Panc1 (cell line): ENCODE data around the gene TMCC1. TPM values are rescaled to one million over a fixed set of nuclear protein-coding genes. Genes with fewer than 3 reads are reported as not detected.

Experiments used
- ATAC-seq: fragments of 200-7000 bp; cut with Tn5 transposase; 2 replicates; pipeline ENCODE4 v1.9.1; 2020; ENCODE audit warnings: mild to moderate bottlenecking, moderate library complexity
- BruUV-seq: library from RNA; stranded (reverse); fragments of 400-500 nt; replicated peaks from 2 replicates; lab custom pipeline; 2021; lab: Mats Ljungman, UMichigan
- CTCF ChIA-PET: fragments of 300-600 bp; sonication (Branson Sonifier 250); formaldehyde crosslinking; loops from one replicate; lab custom pipeline; 2022; ENCODE audit warnings: antibody characterized with exemption; lab: Charles Lee
- POLR2A ChIA-PET: fragments of 300-600 bp; sonication (Branson Sonifier 250); formaldehyde crosslinking; loops from one replicate; lab custom pipeline; 2022; ENCODE audit warnings: antibody characterized with exemption; lab: Charles Lee
- DNase-seq: peaks from one replicate; pipeline ENCODE4 v3.0.0-alpha.2; 2010; ENCODE audit warnings: low read depth, low spot score
- H3K27ac ChIP-seq: 2 replicates; pipeline ENCODE4 v1.5.1; 2011; ENCODE audit warnings: mild to moderate bottlenecking, low read length, inconsistent platforms
- H3K27me3 ChIP-seq: fragments of 200-500 bp; sonication (Bioruptor generic); 2 replicates; pipeline ENCODE4 v1.6.0; 2014; ENCODE audit warnings: low read length, inconsistent platforms; ENCODE audit not compliant: control insufficient read depth, insufficient read depth
- H3K36me3 ChIP-seq: fragments of 200-500 bp; sonication (Bioruptor generic); 2 replicates; pipeline ENCODE4 v1.5.1; 2014; ENCODE audit warnings: inconsistent platforms, mild to moderate bottlenecking, low read length, moderate library complexity; ENCODE audit not compliant: control insufficient read depth, insufficient read depth
- H3K4me1 ChIP-seq: 2 replicates; pipeline ENCODE4 v1.5.1; 2011; ENCODE audit warnings: inconsistent platforms, mild to moderate bottlenecking, low read length, moderate library complexity; ENCODE audit not compliant: control insufficient read depth, insufficient read depth
- H3K4me3 ChIP-seq, 2 experiments: 2 replicates each; pipeline ENCODE4 v1.5.1; 2011 to 2012; ENCODE audit warnings: low read depth in 2 of 2, low read length in 2 of 2, mild to moderate bottlenecking in 2 of 2, inconsistent platforms in 1 of 2, moderate library complexity in 1 of 2
- H3K9me3 ChIP-seq: fragments of 200-500 bp; sonication (Bioruptor generic); 2 replicates; pipeline ENCODE4 v1.5.1; 2014; ENCODE audit warnings: low read depth, mild to moderate bottlenecking, inconsistent platforms, low read length, moderate library complexity; ENCODE audit not compliant: control insufficient read depth, insufficient read depth
- POLR2AphosphoS5 ChIP-seq: IDR thresholded peaks from 2 replicates; pipeline ENCODE4 v1.6.1; 2012; ENCODE audit warnings: mild to moderate bottlenecking, low read depth, low read length, moderate library complexity
- SIN3A ChIP-seq: IDR thresholded peaks from 2 replicates; pipeline ENCODE4 v1.6.1; 2012; ENCODE audit warnings: low read depth, mild to moderate bottlenecking, low read length, moderate library complexity, borderline replicate concordance; ENCODE audit not compliant: insufficient read depth
- TCF7L2 ChIP-seq: IDR thresholded peaks from 2 replicates; pipeline ENCODE4 v1.6.1; 2011; ENCODE audit warnings: mild to moderate bottlenecking, low read depth, low read length, inconsistent platforms
- in situ Hi-C: cut with HindIII; loops from 2 replicates; pipeline ENCODE4 v1.10.0; 2016; ENCODE audit warnings: low sequenced_read_pairs, low pct_unique_long_range_greater_than_20kb
- intact Hi-C: fragments of 100-400 bp; cut with micrococcal nuclease; formaldehyde crosslinking; loops from one replicate; pipeline ENCODE4 v1.10.0; 2022; ENCODE audit not compliant: unreplicated experiment
- total RNA-seq: library from RNA; stranded (reverse); gene quantifications from one replicate; pipeline ENCODE4 v1.2.1, GENCODE V29; 2021; ENCODE audit not compliant: unreplicated experiment
- TF ChIP-seq, protein P1 (sequence below), 2 experiments: IDR thresholded peaks; 2 replicates each; pipeline ENCODE4 v1.6.1; 2011 to 2012; ENCODE audit warnings: low read depth in 2 of 2, control low read depth in 1 of 2, low read length in 1 of 2, mild to moderate bottlenecking in 1 of 2, moderate library complexity in 1 of 2; ENCODE audit not compliant: insufficient read depth in 1 of 2
- TF ChIP-seq, protein P2 (sequence below): fragments of 450-650 bp; IDR thresholded peaks from 2 replicates; pipeline ENCODE4 v1.5.1; 2017; ENCODE audit warnings: mild to moderate bottlenecking

Gene TMCC1
- total RNA-seq, 1 experiment from 2014 or later = 33.2 TPM

DNA sequence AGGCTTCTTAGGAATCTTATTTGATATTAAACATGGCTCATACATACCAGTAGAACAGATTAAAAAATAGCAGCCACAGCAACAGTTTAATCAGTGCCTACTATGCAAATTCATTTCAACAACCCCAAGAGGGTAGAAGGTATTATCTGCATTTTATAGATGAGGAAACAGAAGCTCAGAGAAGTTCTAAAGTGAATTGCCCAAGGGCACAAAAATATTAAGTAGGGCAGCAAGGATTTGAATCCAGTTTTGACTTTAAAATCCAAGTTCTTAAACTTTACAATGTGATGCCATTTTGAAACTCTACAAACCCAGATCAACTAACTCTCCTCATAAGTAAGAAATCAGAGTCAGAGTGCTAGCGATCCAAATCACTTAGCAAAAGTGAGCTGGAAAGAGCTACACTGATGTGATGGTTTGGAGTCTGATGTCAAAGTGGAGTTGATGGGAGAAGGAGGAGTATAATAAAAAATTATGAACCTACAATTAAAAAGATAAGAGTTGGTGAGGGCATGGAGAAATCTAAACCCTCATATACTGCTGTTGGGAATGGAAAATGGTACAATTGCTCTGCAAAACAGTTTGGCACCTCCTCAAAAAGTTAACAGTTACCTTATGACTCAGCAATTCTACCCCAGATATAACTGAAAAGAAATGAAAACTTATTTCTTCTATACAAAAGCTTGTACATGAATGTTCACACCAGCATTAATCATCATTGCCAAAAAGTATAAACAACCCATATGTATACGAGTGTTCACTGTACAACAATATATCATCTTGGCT, 236.1 kb downstream of the TMCC1 start:
- Histone ChIP-seq H3K36me3 (no peaks in the 10 kb centered on the region), H3K27me3 (no peaks in the 10 kb centered on the region), H3K4me1 (peaks cover 17% of the 10 kb centered on the region), H3K9me3 (no peaks in the 10 kb centered on the region), H3K4me3 (no peak overlapping the region), H3K27ac (peak overlapping the region; percentile 25; the same call in 1 of the 2 replicates)
- DNase-seq (no peak), ATAC-seq (no peak)
- CTCF ChIA-PET = interaction anchor here (0.6 kb wide), 1 partner anchor 134 kb away, joined by 7 read pairs; no protein-coding TSS in a partner anchor
- in situ Hi-C loops = loop anchor here (25.0 kb wide), 1 partner anchor 180 kb away; no protein-coding TSS in a partner anchor
- TF ChIP-seq POLR2AphosphoS5 = no peak
- TF ChIP-seq, protein P1, sequence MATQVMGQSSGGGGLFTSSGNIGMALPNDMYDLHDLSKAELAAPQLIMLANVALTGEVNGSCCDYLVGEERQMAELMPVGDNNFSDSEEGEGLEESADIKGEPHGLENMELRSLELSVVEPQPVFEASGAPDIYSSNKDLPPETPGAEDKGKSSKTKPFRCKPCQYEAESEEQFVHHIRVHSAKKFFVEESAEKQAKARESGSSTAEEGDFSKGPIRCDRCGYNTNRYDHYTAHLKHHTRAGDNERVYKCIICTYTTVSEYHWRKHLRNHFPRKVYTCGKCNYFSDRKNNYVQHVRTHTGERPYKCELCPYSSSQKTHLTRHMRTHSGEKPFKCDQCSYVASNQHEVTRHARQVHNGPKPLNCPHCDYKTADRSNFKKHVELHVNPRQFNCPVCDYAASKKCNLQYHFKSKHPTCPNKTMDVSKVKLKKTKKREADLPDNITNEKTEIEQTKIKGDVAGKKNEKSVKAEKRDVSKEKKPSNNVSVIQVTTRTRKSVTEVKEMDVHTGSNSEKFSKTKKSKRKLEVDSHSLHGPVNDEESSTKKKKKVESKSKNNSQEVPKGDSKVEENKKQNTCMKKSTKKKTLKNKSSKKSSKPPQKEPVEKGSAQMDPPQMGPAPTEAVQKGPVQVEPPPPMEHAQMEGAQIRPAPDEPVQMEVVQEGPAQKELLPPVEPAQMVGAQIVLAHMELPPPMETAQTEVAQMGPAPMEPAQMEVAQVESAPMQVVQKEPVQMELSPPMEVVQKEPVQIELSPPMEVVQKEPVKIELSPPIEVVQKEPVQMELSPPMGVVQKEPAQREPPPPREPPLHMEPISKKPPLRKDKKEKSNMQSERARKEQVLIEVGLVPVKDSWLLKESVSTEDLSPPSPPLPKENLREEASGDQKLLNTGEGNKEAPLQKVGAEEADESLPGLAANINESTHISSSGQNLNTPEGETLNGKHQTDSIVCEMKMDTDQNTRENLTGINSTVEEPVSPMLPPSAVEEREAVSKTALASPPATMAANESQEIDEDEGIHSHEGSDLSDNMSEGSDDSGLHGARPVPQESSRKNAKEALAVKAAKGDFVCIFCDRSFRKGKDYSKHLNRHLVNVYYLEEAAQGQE (IDR thresholded peaks at IDR 0.05; ENCODE audit: insufficient read depth in 1 of 2, low read depth in 2 of 2, low read length in 1 of 2) = no peak
- no peak for TF ChIP-seq SIN3A
- TF ChIP-seq TCF7L2 = no peak
- TF ChIP-seq, protein P2, sequence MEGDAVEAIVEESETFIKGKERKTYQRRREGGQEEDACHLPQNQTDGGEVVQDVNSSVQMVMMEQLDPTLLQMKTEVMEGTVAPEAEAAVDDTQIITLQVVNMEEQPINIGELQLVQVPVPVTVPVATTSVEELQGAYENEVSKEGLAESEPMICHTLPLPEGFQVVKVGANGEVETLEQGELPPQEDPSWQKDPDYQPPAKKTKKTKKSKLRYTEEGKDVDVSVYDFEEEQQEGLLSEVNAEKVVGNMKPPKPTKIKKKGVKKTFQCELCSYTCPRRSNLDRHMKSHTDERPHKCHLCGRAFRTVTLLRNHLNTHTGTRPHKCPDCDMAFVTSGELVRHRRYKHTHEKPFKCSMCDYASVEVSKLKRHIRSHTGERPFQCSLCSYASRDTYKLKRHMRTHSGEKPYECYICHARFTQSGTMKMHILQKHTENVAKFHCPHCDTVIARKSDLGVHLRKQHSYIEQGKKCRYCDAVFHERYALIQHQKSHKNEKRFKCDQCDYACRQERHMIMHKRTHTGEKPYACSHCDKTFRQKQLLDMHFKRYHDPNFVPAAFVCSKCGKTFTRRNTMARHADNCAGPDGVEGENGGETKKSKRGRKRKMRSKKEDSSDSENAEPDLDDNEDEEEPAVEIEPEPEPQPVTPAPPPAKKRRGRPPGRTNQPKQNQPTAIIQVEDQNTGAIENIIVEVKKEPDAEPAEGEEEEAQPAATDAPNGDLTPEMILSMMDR = no peak
- intact Hi-C loops = no loop called here
- POLR2A ChIA-PET = no interaction called here
- no TSS peak for BruUV-seq

DNA sequence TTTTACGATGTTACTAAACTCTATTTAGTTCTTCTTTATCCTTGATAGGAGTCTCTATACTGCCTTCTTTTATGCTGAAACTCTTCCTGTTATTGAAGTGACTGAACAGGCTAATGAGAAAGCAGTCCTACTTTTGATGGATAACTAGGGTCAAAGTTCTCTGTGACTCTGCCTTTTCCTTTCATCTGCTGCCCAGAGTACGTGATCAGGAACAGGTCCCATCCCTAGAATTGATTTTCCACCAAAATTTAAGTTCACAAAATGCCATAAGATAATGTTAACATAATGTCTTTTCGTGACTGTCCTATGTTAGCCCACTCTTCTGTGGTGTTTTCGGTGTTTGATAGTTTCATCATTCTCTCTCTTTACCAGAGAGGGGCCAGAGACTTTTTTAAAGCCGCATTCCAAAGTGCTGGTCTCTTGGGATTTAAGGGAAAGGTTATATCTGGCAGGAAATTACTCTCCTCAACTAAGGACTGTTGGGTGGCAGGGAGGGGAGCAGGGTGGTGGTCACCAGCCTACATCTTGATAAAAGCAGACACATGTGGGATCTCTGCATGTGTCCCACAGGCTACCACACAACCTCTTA, 236.8 kb downstream of the TMCC1 start:
- Histone ChIP-seq H3K27ac (peak overlapping the region; percentile 4; the same call in 1 of the 2 replicates), H3K4me3 (no peak overlapping the region), H3K4me1 (peaks cover 24% of the 10 kb centered on the region), H3K36me3 (no peaks in the 10 kb centered on the region), H3K9me3 (no peaks in the 10 kb centered on the region), H3K27me3 (no peaks in the 10 kb centered on the region)
- DNase-seq (no peak), ATAC-seq (no peak)
- no peak for TF ChIP-seq POLR2AphosphoS5
- TF ChIP-seq, protein P1 (IDR thresholded peaks at IDR 0.05; ENCODE audit: insufficient read depth in 1 of 2, low read depth in 2 of 2, low read length in 1 of 2) = no peak
- no peak for TF ChIP-seq SIN3A
- no peak for TF ChIP-seq TCF7L2
- TF ChIP-seq, protein P2 = no peak
- in situ Hi-C loops = loop anchor here (25.0 kb wide), 1 partner anchor 181 kb away; no protein-coding TSS in a partner anchor
- no TSS peak for BruUV-seq
- POLR2A ChIA-PET = no interaction called here
- intact Hi-C loops = no loop called here
- CTCF ChIA-PET = no interaction called here
